Thyroid gland (tissue), 4 donors: ENCODE measurements around the gene IGF2BP3.

Experiments used
- POLR2A ChIP-seq, 2 donors: fragments of 450-650 bp; IDR thresholded peaks; one replicate each; pipeline ENCODE4 v1.6.1; 2017; ENCODE audit warnings: antibody characterized with exemption in 2 of 2, mild to moderate bottlenecking in 2 of 2, moderate library complexity in 1 of 2
- TF ChIP-seq, protein P1 (sequence below), 6 experiments: fragments of 200-600 bp in 3 of 6; fragments of 450-650 bp in 3 of 6; sonication (generic) in 3 of 6; IDR thresholded peaks; one replicate each; pipeline ENCODE4 v1.5.1; 2016 to 2019; ENCODE audit warnings: antibody characterized with exemption in 6 of 6, mild to moderate bottlenecking in 2 of 6, inconsistent platforms in 1 of 6, moderate library complexity in 1 of 6

DNA sequence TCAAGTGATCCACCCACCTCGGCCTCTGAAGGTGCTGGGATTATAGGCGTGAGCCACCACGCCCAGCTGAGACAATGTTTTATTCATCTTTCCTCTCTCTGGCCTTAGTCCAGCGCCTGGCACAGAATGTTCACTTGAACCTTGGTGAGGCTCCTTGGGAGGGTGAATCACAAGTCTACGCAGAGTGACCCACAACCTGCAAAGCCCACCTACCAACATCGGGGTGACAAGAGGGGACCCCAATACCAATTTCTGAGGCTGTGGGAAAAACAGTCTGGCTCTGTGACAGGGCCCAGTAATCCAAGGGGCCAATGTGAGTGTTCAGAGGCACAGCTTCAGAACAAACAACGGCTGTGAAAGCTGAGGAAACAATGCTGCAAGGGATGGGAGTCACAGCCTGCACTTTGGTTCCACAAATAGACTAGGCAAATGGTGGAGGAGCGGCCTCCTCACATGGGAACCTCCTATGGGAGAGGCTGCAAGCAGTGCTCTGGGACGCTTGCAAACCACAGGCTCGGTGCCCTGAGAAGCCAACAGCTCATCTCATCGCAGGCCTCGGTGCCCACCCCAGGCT is 176.7 kb downstream of the IGF2BP3 start:
- TF ChIP-seq, protein P1, sequence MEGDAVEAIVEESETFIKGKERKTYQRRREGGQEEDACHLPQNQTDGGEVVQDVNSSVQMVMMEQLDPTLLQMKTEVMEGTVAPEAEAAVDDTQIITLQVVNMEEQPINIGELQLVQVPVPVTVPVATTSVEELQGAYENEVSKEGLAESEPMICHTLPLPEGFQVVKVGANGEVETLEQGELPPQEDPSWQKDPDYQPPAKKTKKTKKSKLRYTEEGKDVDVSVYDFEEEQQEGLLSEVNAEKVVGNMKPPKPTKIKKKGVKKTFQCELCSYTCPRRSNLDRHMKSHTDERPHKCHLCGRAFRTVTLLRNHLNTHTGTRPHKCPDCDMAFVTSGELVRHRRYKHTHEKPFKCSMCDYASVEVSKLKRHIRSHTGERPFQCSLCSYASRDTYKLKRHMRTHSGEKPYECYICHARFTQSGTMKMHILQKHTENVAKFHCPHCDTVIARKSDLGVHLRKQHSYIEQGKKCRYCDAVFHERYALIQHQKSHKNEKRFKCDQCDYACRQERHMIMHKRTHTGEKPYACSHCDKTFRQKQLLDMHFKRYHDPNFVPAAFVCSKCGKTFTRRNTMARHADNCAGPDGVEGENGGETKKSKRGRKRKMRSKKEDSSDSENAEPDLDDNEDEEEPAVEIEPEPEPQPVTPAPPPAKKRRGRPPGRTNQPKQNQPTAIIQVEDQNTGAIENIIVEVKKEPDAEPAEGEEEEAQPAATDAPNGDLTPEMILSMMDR (IDR thresholded peaks at IDR 0.05): no peak
- no peak for TF ChIP-seq POLR2A (IDR thresholded peaks at IDR 0.05)
